ENCODE measurements around the gene LCP2. TPM values are rescaled to one million over a fixed set of nuclear protein-coding genes. Genes with fewer than 3 reads are reported as not detected.

Gene LCP2
- total RNA-seq, 1 donor from 2014 or later, result 82.9 TPM

DNA sequence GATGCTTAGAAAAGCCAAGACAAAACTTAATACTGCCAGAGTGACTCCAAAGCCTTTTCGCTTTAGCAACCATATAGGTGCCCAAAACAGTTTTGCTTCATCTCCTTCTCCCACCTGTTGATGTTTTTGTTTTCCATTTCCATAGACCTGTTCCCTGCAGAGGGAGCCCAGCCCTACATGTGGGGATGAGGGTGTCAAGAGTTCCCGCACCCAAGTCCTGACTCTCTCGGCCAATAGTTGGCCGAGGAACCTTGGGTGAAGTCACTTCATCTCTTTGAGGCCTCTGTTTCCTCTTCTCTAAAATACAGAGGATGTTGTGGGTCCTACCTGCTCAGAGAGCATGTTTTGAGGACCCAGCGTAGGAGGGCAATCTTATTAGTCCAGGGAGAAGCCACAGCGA is 38.5 kb upstream of the LCP2 start:
- no peak overlapping the region for H3K27ac ChIP-seq
- H3K36me3 ChIP-seq, result no peaks in the 10 kb centered on the region
- H3K4me1 ChIP-seq, result peaks cover 60% of the 10 kb centered on the region
- DNase-seq, result no peak
- no peaks in the 10 kb centered on the region for H3K9me3 ChIP-seq
- ATAC-seq, result no peak
- TF ChIP-seq, protein P1, sequence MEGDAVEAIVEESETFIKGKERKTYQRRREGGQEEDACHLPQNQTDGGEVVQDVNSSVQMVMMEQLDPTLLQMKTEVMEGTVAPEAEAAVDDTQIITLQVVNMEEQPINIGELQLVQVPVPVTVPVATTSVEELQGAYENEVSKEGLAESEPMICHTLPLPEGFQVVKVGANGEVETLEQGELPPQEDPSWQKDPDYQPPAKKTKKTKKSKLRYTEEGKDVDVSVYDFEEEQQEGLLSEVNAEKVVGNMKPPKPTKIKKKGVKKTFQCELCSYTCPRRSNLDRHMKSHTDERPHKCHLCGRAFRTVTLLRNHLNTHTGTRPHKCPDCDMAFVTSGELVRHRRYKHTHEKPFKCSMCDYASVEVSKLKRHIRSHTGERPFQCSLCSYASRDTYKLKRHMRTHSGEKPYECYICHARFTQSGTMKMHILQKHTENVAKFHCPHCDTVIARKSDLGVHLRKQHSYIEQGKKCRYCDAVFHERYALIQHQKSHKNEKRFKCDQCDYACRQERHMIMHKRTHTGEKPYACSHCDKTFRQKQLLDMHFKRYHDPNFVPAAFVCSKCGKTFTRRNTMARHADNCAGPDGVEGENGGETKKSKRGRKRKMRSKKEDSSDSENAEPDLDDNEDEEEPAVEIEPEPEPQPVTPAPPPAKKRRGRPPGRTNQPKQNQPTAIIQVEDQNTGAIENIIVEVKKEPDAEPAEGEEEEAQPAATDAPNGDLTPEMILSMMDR (IDR thresholded peaks at IDR 0.05), result no peak
- H3K27me3 ChIP-seq (ENCODE audit: low read depth), result no peaks in the 10 kb centered on the region
- intact Hi-C loops (cut with DNase I), result no loop called here
- no peak overlapping the region for H3K4me3 ChIP-seq

GRCh38 chr5:170334626-170335025 is 37.0 kb upstream of the LCP2 start:
- intact Hi-C loops (cut with DNase I), result no loop called here

GRCh38 chr5:170333161-170333910 is 35.8 kb upstream of the LCP2 start:
- DNase-seq, result peak; percentile 67
- TF ChIP-seq, protein P1 (IDR thresholded peaks at IDR 0.05), result no peak
- H3K36me3 ChIP-seq, result no peaks in the 10 kb centered on the region
- H3K9me3 ChIP-seq, result no peaks in the 10 kb centered on the region
- H3K4me1 ChIP-seq, result peaks cover 72% of the 10 kb centered on the region
- intact Hi-C loops (cut with DNase I), result no loop called here
- H3K27me3 ChIP-seq (ENCODE audit: low read depth), result no peaks in the 10 kb centered on the region
- H3K4me3 ChIP-seq, result no peak overlapping the region
- peak; percentile 62 to 63 for ATAC-seq
- H3K27ac ChIP-seq, result peak overlapping the region; percentile 33

More at GRCh38 chr5:170334626-170335025, 37.0 kb upstream of the LCP2 start:
- no peak for ATAC-seq
- TF ChIP-seq, protein P1 (IDR thresholded peaks at IDR 0.05), result no peak
- no peak overlapping the region for H3K4me3 ChIP-seq
- H3K9me3 ChIP-seq, result no peaks in the 10 kb centered on the region
- H3K36me3 ChIP-seq, result no peaks in the 10 kb centered on the region
- no peak for DNase-seq
- peaks cover 72% of the 10 kb centered on the region for H3K4me1 ChIP-seq
- H3K27ac ChIP-seq, result no peak overlapping the region
- no peaks in the 10 kb centered on the region for H3K27me3 ChIP-seq (ENCODE audit: low read depth)

GRCh38 chr5:170332058-170332457 is 34.5 kb upstream of the LCP2 start:
- DNase-seq (no peak), ATAC-seq (no peak)
- no peaks in the 10 kb centered on the region for H3K27me3 ChIP-seq (ENCODE audit: low read depth)
- H3K27ac ChIP-seq, result peak overlapping the region; percentile 75
- intact Hi-C loops (cut with DNase I), result no loop called here
- peaks cover 66% of the 10 kb centered on the region for H3K4me1 ChIP-seq
- H3K9me3 ChIP-seq, result no peaks in the 10 kb centered on the region
- no peaks in the 10 kb centered on the region for H3K36me3 ChIP-seq
- no peak overlapping the region for H3K4me3 ChIP-seq
- TF ChIP-seq, protein P1 (IDR thresholded peaks at IDR 0.05), result no peak

GRCh38 chr5:170330568-170331054 is 33.0 kb upstream of the LCP2 start:
- Histone ChIP-seq H3K27me3 (ENCODE audit: low read depth) (no peaks in the 10 kb centered on the region), H3K27ac (peak overlapping the region; percentile 79), H3K4me3 (peak overlapping the region; percentile 25), H3K9me3 (no peaks in the 10 kb centered on the region), H3K36me3 (no peaks in the 10 kb centered on the region), H3K4me1 (peaks cover 52% of the 10 kb centered on the region)
- intact Hi-C loops (cut with DNase I), result no loop called here
- DNase-seq, result no peak
- ATAC-seq, result no peak
- TF ChIP-seq, protein P1 (IDR thresholded peaks at IDR 0.05), result no peak
